Cortex of kidney (tissue), 1 donor: ENCODE results near the gene PRKCA.

Experiments used
- DNase-seq: peaks from one replicate; lab custom pipeline; 2025; lab: John Stamatoyannopoulos, UW

The PRKCA gene

GRCh38 chr17:66625311-66625767 is 322.9 kb downstream of the PRKCA start:
- no peak for DNase-seq

GRCh38 chr17:66627985-66628384 is 325.6 kb downstream of the PRKCA start:
- no peak for DNase-seq

DNA sequence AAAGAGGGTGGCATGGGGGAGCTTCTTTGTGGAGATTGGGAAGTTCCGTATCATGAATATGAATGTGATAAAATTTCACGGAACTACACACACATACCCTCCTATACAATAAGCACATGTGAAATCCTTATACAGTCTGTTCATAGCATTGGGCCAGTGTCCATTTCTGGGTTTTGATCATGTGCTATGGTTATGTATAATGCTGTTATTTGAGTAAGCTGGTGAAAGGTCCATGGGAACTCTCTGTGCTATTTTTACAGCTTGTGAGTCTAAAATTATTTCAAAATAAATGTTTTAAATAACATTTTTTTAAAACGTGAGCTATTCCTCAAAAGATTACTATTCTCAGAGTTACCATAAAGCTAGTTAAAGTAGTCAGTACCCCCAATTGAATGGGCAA is 327.3 kb downstream of the PRKCA start:
- no peak for DNase-seq

DNA sequence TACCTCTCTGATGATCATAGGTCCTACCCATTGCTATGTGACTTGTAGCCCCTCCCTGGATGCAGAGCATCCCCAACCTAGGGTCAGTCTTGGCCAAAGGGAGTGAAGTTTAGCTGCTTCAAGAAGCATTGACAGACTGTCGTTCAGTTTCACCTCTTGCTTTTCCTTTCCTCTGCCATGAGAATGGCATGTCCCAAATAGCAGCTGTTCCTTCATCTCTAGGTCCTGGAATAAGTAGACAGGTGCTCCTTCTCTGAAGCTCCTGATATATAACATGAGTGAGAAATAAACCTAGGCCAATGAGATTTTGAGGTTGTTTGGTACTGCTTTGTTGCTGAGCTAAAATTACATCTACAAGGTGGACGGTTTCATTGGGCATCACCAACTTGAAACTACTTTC is 328.0 kb downstream of the PRKCA start:
- no peak for DNase-seq

GRCh38 chr17:66630828-66631472 is 328.5 kb downstream of the PRKCA start:
- no peak for DNase-seq

DNA sequence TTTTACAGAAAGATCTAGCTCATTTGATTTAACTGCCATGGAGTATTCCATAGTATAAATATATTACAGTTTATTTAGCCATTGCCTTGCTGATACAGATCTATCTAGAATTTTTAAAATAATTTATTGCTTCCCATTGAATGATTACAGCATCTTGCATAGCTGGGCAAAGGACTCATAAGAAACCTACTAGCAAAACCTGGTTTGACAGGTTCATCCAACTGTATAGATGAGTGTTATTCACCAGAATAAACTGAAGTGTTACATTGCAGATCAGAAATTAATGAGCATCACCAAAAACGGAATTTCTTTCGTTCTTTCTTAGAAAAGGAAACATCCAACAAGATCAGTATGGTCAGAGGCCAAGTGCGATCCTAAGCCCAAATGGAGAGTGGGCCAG is 330.3 kb downstream of the PRKCA start:
- no peak for DNase-seq

DNA sequence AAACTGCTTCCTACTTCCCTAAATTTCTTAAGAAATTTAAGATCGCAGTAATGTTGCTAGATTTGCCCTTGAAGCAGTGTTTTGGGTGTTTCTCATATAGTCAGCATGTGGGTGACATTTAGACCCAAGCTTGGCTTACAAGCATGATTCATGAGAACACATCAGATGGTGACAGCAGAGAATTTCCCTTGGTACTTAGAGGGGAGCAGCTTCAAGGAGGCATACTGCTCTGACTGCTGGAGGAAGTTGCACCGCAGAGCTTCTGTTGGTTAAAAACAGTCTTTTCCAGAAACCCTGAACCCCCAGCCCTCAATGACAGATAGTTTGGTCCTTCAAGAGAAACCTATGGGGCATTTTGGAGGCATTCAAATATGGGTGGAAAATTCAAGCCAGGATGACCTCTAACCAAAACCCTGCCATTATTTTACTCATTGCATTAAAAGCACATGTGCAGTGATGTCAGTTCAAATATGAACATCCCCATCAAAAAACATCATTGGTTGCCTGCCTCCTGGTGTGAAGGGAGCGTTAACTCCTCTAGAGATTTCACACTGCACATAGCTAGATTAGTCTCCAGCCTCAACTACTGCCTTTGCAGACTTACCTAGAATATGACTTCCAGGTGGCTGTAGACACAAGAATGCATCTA is 331.0 kb downstream of the PRKCA start:
- no peak for DNase-seq

- DNase-seq: no peak
These were observed 331.8 kb downstream of the PRKCA start for GRCh38 chr17:66634193-66634592.

- DNase-seq: no peak
These were observed 333.1 kb downstream of the PRKCA start for GRCh38 chr17:66635386-66636045.

DNA sequence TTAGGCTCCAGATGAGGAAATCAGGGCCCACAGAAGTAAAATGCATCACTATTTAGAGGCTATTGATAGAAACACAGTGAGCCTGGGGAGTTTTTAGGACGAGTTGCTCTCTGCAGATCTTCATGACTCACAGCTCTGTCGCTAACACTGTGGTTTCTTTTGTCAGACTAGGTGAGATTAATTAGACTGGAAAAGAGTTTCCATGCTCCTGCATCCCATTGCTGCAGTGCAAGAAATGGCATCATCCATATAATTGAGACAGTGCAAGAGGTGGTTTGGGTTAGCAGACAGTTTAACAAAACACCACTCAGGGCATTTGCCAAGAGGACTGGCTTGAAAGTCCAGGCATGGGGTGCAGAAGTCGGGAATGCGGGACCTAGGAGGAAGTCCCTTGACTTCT is 333.7 kb downstream of the PRKCA start:
- no peak for DNase-seq

DNA sequence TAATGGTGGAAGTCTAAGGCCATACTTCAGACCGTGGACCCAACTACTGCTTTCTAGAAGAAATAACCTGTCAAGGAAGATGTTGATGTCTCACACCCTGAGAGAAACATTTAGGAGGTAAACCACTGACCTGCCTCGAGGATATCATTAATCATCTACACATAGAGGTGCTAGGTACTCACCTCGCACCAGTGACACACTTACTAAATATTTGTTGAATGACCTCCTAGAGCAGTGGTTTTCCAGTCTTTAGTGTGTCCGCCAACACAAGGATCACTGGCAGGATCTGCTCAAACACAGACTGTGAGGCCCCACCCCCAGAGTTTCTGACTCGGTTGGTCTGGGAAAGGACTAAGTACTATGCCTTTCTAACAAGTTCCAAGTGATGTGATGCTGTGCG is 335.1 kb downstream of the PRKCA start:
- DNase-seq: no peak

GRCh38 chr17:66638707-66639479 is 336.5 kb downstream of the PRKCA start:
- no peak for DNase-seq

DNA sequence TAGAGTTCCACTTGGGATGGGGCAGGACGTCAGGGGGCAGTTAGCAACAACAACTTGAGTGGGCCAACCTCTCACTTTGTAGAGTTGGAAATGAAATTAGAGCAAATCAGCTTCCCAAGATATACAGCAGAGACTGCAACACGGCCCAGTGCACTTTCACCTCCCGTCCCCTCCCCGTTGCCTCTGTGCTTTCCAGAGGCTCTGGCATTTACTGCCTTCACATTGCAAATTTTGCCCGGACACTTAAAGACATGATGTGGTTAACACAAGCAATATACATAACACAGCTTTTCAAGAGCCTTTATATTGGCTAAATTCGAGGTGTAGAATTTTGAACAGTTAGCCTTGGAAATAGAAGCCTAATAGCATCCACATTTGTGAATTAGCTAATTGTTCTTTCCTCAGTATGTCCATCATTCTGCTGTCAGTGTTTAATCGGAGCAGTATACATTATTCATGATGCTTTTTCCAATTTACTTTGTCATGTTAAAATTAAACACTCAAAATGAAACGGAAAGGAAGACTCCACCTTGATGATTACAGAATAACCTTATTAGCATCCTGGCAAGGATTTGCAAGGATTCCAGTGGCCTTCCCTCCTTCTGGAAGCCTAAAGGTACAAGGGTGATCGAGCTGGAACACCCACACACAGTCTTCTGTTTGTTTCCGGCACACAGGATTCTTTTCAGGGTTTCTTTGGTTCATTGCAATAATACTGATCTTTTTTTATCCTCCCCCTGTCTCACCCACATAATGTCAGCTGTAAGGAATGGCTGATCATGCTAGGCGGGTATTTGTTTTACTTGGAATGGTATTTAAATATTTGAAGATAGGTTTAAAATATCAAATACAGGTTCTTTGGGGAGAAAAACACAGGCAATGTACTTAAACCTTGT is 341.6 kb downstream of the PRKCA start:
- DNase-seq: no peak

DNA sequence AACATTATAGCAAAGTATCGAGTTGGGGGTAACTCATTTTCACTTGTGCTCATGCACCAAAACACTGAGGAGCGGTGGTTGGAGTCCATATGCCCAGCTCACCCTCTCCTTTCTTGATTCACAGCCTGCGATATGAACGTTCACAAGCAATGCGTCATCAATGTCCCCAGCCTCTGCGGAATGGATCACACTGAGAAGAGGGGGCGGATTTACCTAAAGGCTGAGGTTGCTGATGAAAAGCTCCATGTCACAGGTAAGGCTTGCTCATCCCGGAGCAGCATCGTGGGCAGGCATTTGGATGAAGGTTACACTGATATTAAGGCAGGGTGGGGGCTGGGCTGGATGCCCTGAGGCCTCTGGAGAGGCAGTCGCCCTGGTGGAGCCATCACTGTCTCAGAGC is 342.8 kb downstream of the PRKCA start:
- DNase-seq: no peak

DNA sequence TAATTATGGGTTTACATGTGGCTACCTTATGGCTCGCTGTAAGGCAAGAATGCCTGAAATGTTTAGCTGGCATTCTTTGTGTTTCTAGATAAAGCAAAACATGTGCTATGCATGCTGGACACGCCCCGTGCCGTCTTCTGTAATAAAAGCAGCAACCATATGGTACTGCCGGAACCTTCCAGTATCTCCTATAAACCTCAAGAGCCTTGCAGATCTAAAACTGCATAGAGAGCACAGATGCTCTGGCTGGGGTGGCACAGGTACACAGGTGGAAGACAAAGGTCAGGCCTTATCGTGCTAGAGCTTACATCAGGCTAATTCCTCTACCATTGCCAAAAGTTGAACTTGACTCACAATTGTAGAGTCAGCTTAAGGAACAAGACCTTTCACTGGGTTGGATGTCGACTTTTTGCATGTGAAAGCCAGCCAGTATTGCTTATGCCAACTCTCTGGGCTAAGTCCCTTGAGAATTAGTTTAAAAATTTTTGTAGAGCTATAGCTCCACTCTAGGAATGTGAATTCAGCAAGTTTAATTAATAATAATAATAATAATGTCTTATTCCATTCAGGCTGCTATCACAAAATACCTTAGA is 345.1 kb downstream of the PRKCA start:
- no peak for DNase-seq

- DNase-seq: no peak
These were observed 347.6 kb downstream of the PRKCA start for GRCh38 chr17:66649818-66650543.

- DNase-seq: no peak
These were observed 348.1 kb downstream of the PRKCA start for GRCh38 chr17:66650544-66650877.

DNA sequence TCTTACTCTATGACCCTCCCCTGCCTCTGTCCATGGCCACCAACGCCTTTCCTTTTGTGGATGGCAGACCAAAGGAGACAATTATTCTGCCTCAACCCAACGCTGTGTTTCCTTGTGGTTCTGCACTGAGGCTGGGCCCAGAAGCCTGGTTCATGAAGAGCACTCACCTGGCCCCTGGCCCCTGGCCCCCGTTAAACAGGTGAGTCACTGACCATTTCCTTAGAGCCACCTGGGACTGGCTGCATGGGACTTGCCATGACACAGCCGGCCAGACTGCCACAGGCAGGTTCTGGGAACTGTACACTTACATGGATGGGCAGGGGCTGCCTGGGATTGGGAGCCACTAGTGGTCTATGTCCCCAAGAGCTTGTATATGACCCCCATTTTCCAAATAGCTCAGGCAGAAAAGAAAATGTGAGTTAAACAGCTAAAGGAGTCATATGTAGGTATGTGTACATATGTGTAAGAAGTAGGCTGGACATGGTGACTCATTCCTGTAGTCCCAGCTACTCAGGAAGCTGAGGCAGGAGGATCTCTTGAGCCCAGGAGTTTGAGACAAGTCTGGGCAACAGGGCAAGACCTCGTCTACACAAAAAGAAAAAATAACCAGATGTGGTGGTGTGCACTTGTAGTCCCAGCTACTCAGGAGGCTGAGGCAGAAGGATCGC is 350.6 kb downstream of the PRKCA start:
- DNase-seq: no peak

GRCh38 chr17:66654106-66654740 is 351.8 kb downstream of the PRKCA start:
- no peak for DNase-seq

GRCh38 chr17:66654764-66655163 is 352.4 kb downstream of the PRKCA start:
- no peak for DNase-seq
